CD4-positive, alpha-beta T cell treated with Interleukin-15 for 1 hour (primary cell): ENCODE results near the gene FOXA1.
A peak's percentile ranks its signal among the peaks of the same experiment; 100 is the strongest.

Experiments
- DNase-seq: peaks from one replicate; pipeline ENCODE4 v3.0.0-alpha.2; 2020

FOXA1 gene

DNA sequence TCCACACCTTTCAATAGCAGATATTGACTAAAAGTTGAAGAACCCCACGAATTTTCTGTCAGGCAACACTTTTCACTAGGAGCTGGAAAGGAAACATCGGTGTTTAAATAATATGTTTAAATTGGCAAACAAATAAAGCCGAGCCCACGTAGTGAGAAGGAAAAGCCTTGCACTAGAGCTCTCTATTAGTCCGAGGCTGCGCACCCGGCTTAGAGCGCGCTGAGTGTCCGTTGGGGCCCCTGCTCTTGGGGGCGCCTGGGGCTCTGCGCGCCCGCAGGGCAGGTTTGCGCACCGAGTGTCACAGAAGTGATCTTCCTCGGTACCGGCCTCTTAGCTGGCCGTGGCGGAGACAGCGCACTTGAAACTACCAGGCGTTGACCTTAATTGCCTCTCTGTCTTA, 6.8 kb upstream of the FOXA1 start:
- DNase-seq = no peak

DNA sequence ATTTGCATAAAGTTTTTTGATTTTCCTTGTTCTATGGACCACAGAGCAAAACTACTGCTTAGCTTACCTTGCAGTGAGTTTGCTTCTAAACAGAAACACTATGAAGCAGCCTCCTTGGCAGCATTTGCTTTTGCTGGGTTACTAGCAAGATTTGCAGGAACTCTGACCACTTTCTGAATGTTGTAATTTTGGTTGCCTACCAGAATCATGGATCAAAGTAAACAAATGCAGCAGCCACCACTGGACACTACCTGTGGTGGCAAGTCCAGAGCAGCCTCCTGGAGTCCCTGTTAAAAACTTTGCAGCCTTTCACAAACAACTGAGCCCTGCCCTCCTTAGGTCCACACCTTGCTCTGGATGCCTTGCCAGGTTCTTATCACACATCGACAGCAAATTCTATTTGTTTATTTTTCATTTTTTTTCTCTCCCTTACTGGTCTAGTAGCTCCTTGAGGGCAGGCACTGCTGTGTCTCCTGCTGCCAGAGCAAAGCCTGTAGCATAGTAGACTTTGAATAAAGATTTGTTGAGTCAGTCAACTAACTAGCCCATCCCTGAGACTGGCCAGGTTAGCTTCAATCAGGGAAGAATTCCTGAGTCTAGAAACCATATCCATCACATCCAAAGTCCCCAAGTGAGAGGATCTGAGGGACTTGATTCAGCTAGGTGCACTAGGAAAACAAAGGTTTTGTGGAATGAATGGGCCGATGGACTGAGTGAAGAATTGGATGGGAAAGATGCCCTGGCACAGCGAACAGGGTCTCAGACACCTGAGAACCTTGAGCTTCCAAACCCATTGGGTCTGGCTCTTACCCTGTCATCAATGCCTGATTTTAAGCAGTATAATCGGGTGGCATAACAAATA, 6.1 kb upstream of the FOXA1 start:
- no peak for DNase-seq

DNA sequence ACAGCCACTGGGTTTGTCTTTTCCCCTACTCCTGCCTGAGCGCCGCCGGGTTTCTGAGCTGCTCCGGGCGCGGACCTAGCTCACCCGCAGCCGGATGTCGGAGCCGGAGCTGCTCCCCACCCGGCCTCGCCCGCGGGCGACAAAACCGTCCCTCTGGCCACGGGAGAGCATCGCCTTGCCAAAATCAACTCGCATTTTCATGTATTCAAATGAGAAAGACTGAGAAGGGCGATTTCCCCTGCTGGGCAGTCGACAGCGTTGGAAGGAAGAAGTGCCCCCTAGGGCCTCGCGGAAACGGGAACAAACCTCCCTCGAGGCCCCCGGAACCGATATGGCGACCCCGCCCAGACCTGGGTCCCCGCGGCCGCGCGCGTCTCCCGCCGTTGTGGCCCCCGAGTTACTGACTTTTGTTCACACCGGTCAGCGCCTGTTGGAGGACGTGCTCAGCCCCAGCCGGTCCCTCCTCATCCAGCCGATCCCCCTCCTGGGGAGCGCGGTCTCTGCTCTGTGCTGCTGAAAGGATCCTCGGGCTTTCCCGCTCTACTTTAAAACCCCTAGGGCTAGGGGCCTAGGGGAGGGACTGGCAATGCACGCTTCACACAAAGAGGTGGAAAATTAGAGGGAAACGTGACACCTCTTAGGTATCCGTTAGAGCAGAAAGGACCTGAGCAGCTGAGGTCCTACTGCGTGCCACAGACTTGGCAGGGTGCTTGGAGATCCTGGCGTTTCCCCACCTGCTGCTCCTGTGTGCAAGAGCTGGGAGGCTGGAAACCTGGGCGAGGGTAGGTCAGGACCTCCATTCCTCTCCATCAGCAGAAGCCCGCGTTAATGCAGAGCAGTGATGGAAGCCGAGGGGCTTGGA, 4.7 kb upstream of the FOXA1 start:
- no peak for DNase-seq

DNA sequence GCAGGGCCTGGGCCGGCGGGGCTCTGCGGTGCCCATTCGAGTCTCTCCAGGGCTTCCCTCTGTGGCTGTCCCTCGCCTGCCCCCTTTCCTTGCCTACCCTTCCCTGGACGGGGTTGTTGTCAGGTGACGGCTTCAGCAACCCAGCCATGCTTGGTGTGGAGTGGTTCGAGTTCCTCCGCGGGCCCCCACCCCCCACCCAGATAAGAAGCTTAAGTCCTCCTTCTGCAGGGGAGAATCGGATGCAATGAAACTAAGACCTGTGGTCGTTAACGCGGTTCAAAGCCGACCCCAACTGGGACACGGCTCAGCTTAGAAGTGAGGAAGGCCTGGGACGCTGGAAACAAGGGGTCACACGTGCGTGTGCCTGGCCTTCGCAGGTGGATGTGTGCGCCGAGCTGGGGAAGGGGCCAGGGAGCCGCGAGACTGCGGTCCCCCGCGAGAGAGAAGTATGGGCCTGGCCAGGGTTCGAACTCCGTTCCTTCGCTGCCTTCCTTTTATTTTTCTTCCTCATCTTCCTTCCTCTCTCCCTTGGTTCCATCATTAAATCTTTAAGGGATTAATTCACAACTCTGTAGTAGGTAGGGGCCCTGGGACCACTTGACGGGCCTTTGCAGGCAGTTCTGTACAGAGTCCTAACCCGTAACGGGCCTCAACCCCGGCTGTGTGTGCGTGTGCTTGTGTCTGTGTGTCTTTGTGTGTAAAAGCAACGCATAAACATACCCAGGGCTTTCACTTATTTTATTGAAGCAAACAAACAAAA, 3.9 kb upstream of the FOXA1 start:
- no peak for DNase-seq

DNA sequence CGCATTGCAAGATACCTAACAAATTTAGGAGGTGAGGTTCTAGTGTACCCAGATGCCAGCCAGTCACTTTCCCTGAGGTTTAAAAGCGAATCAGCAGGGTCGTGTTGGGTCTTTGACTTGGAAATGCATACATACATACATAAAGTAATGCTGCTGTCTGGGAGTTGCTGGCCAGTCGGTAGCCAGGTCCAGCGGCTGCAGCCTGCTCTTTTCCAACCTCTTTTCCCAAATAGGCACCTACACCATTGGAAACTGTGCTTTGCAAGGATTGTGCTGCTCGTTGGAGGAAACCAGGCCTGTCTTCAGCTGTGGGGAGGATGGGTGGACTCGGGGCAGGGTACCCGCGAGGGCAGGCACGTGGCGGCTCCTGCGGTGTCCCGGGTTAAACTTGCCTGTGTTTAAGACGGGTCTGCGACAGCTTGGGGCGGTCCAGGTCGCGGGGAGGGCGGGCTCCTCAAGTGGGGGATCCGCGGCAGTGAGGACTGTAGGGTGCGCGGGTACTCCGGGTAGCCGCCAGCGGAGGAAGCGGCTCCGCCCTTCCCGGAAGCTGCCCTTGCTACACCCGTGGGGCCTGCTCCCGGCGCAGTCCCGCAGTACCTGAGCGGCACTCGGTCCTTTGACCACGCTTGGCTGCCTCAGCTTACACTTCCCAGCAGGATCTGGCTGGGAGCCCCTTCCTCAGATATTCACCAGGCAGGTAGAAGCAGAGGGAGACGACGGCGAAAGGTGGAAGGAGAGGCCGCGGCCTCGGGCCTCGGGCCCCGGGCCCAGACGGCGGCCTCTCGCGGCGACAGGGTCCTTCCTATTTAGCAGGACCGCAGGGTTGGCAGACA, 3.1 kb upstream of the FOXA1 start:
- no peak for DNase-seq

DNA sequence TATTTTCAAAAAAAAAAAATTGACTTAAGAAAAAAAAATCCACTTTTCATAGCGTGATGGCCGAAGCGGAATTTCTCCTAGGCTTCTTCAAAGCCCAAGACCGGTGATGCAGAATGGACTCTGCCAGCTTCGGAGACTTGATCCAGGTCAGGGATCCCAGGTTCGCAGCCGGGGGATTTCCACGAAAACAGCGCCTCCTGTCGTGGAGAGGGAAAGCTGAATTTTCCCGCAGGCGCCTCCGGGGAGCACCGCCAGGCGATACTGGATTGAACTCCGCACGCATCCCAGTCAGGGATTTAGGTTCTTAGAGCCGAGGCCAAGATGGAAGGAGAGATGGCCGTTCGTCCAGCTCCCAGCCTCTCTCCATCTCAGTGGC, 2.5 kb upstream of the FOXA1 start:
- DNase-seq = no peak

DNA sequence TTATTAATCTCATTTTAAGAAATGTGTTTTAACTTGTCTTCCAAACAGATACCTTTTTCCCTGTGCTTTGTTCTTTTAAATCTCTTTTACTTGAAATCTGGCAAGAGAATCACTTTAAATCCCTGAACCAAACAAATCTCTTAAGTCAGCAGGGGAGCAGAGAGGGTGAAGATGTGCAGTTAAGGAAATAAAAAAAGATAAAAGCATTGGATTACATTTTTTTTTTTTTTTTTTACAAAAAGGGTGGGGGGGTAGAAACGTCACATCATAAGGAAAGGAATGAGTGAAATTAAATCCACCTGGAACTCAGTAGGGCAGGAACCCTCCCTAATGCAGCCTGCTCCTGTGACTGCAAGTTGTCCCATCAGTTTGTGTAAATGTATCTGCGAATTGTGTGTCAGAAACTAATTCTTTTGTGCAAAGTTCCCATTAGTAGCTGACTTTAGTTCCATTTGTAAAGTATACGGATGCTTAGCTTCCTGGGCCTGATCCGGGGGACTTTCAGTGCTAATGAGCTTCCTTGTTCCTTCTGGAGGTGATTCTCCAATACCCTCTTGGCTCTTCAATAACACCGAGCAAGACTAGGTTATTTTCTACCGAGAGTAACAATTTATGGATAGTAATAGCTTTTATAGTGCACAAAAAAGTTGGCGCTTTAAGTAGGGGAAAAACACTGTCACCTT, 1.9 kb upstream of the FOXA1 start:
- DNase-seq = no peak

DNA sequence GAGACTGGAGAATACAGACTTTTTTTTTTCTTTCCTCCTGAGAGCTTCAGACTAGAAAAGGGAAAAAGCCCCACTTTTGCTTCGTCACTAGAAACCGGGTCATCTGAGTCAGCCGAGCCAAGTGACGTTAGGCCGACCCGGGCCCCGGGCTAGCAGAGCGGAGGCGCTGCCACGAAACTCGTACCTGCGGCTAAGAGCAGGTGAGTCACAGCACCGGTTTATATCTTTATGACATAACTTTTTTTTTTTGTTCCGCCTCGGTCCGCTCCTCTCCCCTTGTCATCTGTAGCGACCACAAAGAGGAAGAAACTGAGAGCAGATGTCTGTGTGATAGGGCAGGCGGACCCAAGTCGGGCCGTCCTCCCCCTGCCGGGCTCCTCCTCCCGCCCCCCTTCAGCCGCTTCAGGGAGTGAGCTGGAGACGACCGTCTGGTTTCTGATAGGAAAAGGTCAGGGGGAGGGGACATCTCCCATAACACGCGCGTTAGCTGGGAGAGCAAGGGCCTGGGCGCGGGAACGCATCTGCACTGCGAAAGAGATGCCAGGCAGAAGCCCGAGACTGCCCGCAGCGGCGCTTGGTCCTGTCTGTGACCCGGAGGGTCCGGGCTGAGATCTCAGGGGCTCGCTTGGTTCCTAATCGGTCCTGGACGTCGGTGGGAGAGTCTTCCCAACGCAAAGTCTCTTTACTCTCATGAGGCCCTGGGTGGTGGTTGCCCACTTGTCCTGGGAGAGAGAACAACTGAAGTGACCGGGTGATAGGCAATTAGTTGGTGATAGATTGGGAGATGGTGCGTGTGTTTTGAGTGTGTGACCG, 966 bp upstream of the FOXA1 start:
- DNase-seq = peak; percentile 39

DNA sequence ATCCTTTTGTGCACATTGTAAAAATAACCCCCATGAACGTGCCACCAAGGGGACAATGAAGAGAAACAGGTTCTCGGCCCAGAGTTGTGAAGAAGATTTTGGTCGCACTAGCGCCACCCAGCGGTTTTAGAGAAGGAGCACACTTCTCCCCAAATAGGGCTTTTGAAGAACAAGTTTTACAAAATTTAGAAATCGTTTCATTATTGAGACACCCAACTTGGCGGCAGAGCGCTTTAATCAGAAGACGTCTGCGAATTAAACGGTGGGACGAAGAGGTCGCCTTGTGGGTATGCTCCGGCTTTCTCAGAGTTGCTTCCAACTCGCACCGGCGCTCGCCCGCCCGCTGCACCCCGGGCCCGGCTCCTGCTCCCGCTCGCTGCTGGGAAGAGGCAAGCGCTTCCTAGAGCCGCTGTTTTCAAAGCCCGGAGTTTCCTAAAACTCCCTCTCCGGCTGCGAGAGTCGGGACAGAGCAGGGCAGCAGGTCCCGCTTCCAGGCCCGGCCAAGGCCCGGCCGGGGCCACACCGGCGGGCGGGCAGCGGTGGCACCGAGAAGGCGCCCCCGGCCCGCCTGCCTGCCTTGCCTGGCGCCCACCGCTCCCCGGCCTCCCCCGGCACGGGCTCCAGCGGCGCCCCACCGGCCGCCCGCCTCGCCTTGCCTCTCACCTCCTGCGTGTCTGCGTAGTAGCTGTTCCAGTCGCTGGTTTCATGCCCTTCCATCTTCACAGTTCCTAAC, 645 bp downstream of the FOXA1 start:
- no peak for DNase-seq

DNA sequence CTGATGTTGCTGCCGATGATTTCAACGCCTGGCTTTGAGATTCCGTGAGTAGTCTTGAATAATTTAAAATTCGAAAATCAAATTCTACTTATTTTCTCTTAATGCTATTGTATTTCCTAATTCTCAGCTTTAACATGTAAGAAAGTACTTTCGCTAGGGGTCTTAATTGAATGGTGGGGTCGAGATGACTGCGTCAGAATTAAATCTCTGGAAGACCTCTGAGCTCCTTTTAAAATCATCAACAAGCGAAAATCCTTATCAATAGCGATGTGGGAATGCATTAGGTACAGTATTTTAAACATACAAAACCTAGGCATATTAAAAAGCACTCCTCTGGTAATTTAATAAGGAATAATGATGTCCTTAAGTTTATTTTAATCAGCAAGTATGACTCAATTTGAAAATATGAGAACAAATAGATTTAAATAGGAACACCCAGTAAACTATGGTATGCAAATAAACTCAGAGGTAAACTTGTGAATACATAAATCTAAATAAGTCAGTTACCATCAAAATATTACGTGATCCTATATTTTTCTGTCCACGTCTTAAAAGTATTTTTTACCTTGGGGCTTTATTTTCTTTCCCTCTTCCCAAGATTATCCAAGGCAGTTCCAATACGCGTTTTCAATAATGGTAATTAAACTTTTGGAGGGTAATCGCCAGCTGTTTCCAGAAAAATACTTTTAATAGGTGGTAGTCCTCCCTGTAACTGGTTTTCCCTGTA, 1.4 kb downstream of the FOXA1 start:
- no peak for DNase-seq

DNA sequence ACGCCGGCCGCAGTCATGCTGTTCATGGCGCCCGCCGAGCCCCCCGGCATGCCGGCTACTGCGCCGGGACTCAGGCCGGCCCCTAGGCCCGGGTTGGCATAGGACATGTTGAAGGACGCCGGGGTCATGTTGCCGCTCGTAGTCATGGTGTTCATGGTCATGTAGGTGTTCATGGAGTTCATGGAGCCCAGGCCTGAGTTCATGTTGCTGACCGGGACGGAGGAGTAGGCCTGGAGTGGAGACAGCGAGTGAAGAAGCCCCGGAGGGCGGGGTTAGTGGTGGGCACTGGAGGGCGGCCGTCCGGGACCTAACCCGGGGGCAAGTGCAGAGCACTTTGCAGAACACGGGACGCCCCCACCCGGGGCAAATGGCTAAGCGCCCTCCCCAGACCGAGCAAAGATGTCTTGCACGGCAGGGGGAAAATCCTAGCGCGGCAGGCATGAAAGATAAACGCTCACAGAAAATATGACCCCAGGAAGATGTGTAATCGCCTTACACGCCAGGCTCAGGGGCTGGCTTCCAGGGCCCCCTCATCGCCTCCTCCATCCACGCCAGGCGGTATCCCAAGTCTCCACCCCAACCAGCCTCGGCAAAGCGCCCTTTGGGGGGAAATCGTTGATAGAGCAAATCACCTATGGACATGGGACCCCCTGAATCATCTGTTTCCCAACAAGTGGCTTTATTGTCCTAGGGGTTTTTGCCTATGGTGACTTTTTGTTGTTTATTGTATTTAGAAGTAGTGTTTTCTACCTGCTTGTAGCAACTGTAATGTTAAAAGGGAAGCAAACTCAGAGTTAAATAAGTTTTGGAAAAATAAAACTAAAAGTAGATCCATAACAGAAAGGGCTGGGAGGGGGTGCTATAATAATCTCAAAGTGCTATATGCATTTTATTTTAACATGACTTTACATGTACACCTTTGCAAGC, 2.3 kb downstream of the FOXA1 start:
- DNase-seq = no peak

DNA sequence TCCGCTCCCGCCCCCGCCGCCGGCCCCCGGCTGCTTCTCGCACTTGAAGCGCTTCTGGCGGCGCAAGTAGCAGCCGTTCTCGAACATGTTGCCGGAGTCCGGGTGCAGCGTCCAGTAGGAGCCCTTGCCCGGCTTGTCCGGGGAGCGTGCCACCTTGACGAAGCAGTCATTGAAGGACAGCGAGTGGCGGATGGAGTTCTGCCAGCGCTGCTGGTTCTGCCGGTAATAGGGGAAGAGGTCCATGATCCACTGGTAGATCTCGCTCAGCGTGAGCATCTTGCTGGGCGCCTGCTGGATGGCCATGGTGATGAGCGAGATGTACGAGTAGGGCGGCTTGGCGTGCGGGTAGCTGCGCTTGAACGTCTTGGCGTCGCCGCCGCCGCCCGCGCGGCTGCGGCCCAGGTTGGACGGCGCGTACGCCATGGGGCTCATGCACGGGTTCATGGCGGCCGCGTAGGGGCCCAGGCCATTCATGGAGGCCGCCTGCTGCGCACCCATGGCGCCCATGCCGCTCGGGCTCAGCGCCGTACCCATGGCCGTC, 3.0 kb downstream of the FOXA1 start:
- DNase-seq = no peak

DNA sequence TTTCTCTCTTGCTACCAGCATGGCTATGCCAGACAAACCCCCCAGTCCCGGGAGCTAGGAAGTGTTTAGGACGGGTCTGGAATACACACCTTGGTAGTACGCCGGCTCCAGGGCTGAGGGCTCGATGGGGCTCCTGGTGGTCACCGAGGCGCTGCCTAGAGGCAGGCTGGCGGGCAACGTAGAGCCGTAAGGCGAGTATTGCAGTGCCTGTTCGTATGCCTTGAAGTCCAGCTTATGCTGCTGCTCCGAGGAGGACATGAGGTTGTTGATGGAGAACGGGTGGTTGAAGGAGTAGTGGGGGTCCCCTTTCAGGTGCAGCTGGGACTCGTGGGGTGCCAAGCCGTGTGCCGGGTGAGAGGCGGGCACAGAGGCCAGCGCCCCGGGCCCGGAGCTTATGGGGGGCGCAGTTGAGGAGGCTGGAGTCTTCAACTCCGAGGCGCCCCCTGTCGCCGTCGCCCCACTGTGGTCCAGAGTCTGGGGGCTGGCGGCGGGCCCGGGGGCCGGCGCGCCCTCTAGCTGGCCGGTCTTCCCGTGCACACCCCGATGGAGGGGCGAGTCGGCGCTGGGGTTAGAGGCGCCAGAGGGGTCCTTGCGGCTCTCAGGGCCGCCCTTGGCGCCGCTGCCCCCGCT, 3.6 kb downstream of the FOXA1 start:
- no peak for DNase-seq

DNA sequence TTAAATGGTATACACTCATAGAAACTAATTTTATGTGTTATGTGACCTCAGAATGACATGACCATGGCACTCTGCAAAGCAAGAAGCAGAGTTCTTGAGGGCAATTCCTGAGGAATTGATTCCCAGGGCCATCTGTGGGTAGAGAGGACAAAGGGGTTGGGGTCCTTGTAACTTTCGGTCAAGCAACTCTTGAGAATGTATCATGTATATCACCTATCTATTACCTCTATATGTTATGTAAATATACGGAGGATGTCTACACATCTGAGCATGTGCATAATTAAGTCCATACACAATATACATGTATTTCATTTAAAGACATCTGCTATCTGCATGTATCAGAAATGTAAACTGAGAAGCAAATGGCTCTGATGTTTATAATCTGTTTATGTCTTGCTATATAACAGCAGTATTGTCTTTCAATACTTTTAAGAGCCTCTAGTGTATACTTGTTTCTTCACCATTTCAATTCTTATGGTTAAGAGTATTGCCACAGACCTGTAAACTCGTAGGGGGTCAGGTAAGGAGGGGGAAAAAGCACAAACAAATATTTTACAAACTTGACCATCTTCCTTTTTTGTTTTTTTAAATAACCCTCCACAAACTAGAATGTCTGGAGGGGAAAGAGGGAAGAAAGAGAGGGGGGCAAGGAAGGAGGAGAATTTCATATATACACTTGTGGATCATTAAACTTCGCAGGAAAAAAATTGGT, 4.5 kb downstream of the FOXA1 start:
- DNase-seq = no peak

DNA sequence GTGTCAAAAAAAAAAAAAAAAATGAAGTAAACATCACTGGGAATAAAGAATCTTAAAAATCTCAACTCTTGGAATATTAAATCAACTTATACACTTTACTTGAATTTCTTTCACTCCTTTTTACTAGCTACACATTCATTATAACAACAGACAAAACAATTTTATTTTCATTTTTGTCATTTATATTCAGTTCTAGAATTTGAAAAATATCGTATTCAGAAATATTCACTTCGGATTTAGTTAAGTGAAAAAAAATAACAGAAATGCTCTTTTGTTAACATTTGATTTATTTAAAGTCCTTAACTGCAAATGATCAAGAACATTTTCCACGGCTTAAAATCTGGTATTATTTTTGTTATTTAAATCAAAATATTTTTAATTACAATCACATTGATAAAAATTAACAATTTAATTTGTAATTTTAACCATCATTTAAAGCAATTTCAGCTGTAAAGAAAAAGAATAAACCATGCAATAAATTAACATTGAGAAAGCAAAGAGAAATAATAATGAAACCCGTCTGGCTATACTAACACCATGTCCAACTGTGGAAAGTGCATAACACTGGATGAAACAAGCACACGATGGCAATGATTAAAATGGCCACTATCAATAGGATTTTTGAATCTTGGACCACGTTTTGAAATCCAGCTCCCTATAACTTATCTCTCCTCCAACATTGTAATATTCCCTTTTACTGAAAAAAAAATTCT, 5.2 kb downstream of the FOXA1 start:
- no peak for DNase-seq
